Medulla oblongata (tissue), 1 donor: Measurements from ENCODE around the gene ATOH7.
"Not testable (repeated sequence)": the region's sequence is repeated elsewhere in the genome, so short reads cannot be mapped to it uniquely, and the experiment has no call there.

Source experiments
- DNase-seq: peaks from one replicate; pipeline ENCODE4 v3.0.0-alpha.2; 2015; ENCODE audit errors: extremely low spot score

ATOH7 gene

DNA sequence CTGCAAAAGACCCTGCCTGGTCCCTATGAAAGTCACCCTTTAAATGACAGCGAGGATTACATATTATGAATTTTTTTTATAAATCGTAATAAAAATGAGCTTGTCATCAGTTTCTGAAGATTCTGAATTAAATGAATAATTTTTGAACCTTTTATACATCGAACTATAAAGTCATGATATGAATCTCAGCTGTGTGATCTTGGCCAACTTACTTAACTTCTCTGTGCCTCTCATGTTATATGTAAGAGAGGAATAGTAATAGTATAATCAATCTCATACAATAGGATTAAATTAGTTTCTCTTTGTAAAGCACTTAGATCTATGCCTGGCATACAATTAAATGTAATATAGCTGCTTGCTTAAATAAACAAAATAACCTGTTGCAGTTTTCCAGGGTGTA, 5.3 kb upstream of the ATOH7 start:
- no peak for DNase-seq

DNA sequence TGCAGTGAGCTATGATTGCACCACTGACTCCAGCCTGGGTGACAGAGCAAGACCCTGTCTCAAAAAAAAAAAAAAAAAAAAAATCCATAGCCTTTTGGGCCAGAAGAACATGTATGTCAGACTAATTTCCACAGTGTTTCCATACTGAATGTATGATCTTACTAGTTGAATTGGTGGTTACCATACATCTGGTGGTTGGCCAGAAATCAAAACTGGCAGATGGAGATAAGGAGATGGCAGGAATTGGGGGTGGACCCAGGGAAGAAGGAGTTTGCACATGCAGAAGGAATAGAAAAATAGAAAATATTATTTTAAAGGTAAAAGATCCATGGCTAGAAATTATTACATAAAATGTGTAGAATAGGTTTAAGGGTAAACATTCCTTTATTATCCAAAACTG, 3.7 kb upstream of the ATOH7 start:
- DNase-seq, result no peak

DNA sequence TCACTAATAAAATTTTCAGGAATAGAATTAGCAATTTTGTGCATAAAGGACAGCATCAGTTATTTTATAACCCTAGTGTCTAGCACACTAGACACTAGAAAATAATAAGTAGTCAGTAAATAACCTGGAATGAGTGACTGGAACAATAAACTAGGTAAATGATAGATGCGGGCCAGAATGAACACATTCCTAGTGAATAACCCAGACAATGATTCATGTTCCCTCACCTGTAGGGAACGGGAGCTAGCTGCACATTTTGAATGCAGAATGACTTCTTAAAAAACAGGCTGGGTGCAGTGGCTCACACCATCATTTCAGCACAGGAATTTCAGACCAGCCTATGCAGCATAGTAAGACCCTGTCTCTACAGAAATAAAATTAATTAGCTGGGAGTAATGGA, 3.2 kb upstream of the ATOH7 start:
- no peak for DNase-seq

GRCh38 chr10:68233046-68233445, 1.1 kb upstream of the ATOH7 start:
- DNase-seq, result no peak

GRCh38 chr10:68231106-68231816, 652 bp downstream of the ATOH7 start:
- DNase-seq, result peak; percentile 72

DNA sequence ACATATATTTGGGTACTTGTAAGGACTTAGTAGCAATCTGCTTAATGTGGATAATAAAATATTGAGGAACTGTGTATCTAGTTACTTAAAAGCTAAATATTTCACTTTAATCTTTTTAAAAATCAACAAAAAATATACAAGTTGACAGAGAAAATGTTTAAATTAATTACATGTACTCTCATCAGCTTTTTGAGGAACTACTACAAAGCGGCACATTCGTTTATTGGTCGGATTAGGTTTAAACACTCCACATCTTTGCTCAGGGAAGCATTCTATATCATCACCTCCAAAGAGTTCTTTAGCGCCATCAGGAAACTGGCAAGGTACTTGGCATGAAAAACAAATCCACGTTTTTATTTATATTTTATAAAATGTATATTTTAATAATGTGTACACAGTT, 1.6 kb downstream of the ATOH7 start:
- no peak for DNase-seq

DNA sequence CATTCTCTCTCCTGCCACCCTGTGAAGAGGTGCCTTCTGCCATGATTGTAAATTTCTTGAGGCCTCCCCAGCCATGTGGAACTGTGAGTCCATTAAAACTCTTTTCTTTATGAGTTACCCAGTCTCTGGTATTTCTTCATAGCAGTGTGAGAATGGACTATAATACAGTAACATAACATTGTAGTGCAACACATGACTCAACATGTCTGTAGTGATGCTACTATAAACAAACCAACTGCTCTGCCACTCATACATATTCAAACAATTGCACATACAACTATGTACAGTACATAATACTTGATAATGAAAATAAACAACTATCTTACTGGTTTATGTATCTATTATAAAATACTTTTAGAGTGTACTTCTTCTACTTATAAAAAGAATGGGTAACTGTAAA, 7.1 kb downstream of the ATOH7 start:
- no peak for DNase-seq

DNA sequence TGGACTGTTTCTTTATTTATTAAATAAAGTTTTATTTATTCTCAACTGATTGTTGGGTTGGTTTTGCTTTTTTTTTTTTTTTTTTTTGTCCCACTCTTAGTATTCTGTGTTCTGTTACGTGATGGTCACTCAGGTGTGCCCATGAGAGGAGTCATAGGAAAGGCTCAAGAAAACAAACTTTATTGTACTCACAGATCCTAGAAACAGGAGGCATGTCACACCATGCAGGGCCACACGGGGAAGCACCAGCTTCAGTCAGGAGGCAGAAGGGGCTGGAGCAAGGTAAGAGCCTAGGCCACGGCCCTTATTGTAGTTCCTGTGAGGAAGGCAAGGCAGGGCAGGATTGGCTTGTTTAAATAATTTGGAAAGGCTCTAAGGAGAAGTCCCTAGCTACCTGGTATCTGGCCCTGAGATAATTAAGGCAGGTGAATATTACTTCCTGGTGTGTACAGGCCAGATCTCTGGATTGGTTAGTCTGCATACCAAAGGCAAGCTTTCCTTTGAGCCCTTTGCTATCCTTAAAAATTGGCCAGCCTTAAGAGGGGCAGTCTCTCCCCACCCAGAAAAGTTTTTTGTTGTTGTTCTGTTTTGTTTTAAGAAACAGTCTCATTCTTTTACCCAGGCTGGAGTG, 8.3 kb downstream of the ATOH7 start:
- DNase-seq, result no peak

- no peak for DNase-seq
Measured at GRCh38 chr10:68222391-68222790, 9.5 kb downstream of the ATOH7 start.

DNA sequence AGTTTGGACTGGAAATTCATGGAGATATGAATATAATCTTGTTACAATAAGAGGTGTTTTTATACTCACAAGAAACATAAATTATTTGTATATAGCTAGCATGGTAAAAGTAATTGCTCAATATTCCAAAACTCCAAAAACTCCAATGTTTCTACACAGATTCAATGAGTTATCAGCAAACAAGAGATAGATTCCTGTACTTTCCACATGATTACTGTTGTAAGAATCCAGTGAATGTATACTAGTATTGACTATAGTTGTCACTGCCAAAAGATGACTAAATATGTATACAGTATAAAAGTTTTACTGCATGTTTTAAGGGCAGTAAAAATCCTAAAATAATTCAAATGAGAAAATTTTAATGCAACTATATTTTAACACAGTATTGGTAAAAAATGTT, 10.7 kb downstream of the ATOH7 start:
- no peak for DNase-seq

GRCh38 chr10:68218786-68219185, 13.1 kb downstream of the ATOH7 start:
- no peak for DNase-seq

DNA sequence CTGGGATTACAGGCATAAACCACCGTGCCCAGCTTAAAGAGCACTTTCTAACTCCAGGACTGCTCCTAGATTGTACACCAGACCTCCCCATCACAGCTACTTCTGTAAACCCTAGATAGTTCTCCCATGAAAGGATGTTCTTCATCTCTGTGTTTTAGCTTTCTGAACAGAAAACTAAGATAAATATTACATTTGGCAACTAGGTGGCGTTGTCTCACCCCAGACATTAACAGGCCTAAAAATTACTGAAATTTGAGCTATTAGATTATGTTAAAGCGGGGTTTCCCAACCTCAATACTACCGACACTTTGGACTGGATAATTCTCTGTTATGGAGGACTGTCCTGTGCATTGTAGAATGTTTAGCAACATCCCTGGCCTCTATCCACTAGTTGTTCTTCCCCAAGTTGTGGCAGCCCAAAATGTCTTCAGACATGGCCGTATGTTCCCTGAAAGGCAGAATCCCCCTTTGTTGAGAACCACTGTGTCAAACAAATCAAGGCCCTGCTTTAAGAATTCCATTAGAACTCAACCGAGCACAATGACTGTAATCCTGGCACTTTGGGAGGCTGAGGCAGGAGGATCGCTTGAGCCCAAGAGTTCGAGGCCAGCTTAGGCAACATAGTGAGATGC, 19.1 kb downstream of the ATOH7 start:
- peak; percentile 39 for DNase-seq

DNA sequence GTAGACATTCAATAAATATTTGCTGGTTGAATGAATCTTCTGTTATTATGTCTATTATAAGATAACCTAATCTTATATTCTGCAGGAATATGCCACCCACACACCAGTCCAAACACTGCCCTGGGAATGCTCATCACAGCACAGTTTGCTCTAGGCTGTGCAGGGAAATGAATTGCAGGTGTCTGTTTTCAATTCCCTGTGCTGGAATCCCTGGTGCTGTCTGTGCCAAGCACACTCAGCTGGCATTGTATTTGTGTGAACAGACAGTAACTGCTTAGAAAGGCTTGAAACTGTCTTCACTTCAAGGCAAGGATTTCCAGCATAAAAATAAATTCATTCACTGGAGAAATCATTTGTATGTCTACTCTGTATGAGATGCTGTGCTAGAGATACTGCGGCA, 20.2 kb downstream of the ATOH7 start:
- DNase-seq, result no peak

- peak; percentile 85 for DNase-seq
Measured at GRCh38 chr10:68208424-68209042, 23.4 kb downstream of the ATOH7 start.

DNA sequence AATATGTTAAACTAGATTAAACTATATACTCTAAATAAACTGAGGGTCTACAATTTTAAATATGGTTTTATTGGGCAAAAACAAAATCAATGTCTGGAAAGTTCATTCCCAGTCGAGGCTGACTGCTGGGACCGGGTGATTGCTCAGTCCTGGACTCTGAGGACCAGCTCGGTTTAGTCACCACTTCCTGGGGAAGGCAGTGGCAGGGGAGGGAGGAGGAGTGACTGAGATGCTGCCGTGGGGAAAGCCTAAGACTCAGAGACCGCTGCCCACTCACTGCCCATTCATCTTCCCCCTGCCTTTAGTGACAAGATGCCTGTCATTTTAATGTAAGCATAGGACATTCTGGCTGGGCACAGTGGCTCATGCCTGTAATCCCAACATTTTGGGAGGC, 29.0 kb downstream of the ATOH7 start:
- DNase-seq, result no peak

- no peak for DNase-seq
Measured at GRCh38 chr10:68196701-68197100, 35.2 kb downstream of the ATOH7 start.

DNA sequence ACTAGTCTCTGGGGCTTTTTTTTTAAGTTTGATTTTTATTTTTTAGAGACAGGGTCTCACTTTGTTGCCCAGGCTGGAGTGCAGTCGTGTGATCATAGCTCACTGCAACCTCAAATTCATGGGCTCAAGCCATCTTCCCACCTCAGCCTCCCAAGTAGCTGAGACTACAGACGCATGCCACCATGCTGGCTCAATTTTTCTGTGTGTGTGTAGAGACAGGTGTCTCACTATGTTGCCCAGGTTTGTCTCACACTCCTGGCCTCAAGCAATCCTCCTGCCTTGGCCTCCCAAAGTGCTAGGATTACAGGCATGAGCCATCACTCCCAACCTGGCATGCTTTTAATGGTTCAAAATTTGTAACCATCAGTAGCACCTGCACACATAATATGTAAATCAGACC, 36.1 kb downstream of the ATOH7 start:
- DNase-seq, result not testable (repeated sequence)

DNA sequence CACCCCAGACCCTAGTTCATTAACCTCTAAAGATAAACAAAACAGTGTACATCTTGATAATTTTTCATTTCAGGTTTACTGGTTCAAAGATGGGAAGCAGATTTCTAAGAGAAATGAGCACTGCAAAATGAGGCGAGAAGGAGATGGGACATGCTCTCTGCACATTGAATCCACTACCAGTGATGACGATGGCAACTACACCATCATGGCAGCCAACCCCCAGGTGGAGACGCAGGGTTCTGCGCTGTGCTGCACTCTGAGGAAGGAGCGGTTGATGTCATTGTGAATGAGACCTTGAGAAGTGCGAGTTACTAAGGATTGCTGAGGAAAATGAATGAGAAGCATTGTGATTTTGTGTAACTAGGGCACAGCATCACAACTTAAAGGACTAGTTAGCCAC, 37.6 kb downstream of the ATOH7 start:
- no peak for DNase-seq

- DNase-seq, result no peak
Measured at GRCh38 chr10:68192113-68192512, 39.8 kb downstream of the ATOH7 start.

DNA sequence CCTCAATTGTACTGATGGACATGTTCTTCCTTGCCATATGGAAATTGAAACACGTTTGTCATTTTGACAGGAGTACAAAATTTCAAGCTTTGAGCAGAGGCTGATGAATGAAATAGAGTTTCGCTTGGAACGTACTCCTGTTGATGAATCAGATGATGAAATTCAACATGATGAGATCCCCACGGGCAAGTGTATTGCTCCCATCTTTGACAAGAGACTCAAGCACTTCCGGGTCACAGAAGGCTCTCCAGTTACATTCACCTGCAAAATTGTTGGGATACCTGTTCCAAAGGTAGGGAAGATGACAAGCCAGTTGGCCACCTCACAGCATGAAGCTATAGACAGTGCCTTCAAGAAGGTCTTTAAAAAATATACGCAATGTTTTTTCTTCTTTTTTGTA, 43.1 kb downstream of the ATOH7 start:
- DNase-seq, result no peak

GRCh38 chr10:68185085-68185484, 46.8 kb downstream of the ATOH7 start:
- no peak for DNase-seq

- DNase-seq, result no peak
Measured at GRCh38 chr10:68184546-68184945, 47.4 kb downstream of the ATOH7 start.
